Endothelial cell of umbilical vein (primary cell): ENCODE results near the gene PPBP. TPM values are rescaled to one million over a fixed set of nuclear protein-coding genes. Genes with fewer than 3 reads are reported as not detected.

Experiments
- BruUV-seq: library from RNA; stranded (reverse); fragments of 400-500 nt; replicated peaks from 2 replicates; lab custom pipeline; 2021; lab: Mats Ljungman, UMichigan
- CTCF ChIA-PET: fragments of 300-600, 350-600 bp; sonication (Branson Sonifier 250); formaldehyde crosslinking; loops from one replicate; lab custom pipeline; 2021; ENCODE audit warnings: antibody characterized with exemption, inconsistent platforms; lab: Charles Lee
- POLR2A ChIA-PET: fragments of 300-600, 350-600 bp; sonication (Branson Sonifier 250); formaldehyde crosslinking; loops from one replicate; lab custom pipeline; 2021; ENCODE audit warnings: antibody characterized with exemption, inconsistent platforms; lab: Charles Lee
- DNase-seq: peaks from one replicate; pipeline ENCODE4 v3.0.0-alpha.2; 2011; ENCODE audit warnings: low read depth, low spot score
- FAIRE-seq: peaks from 2 replicates; lab custom pipeline; 2011; peaks lifted over from hg19 to GRCh38; lab: Jason Lieb, UNC
- H2AFZ ChIP-seq: 2 replicates; pipeline ENCODE4 v1.6.0; 2012; ENCODE audit warnings: low read depth, low read length, control low read depth, inconsistent platforms
- H3K27ac ChIP-seq: 2 replicates; pipeline ENCODE4 v1.5.1; 2011; ENCODE audit warnings: low read depth, mild to moderate bottlenecking, control low read depth, low read length, moderate library complexity; ENCODE audit not compliant: insufficient read depth
- H3K27me3 ChIP-seq, 2 experiments: 2 replicates each; pipeline versions ENCODE4 v1.6.0 to v1.6.1; 2011; ENCODE audit warnings: low read length in 2 of 2, mixed read lengths in 1 of 2; ENCODE audit not compliant: control insufficient read depth in 2 of 2, insufficient read depth in 2 of 2
- H3K36me3 ChIP-seq, 2 experiments: 2 replicates in 1 of 2; 3 replicates in 1 of 2; pipeline ENCODE4 v1.5.1; 2011; ENCODE audit warnings: low read length in 2 of 2, mild to moderate bottlenecking in 1 of 2, moderate library complexity in 1 of 2; ENCODE audit not compliant: control insufficient read depth in 2 of 2, insufficient read depth in 2 of 2; ENCODE audit errors: extremely low read depth in 1 of 2
- H3K4me1 ChIP-seq: 3 replicates; pipeline ENCODE4 v1.5.1; 2011; ENCODE audit warnings: mild to moderate bottlenecking, low read length; ENCODE audit not compliant: control insufficient read depth, insufficient read depth; ENCODE audit errors: extremely low read depth
- H3K4me2 ChIP-seq: 2 replicates; pipeline ENCODE4 v1.6.1; 2011; ENCODE audit warnings: low read length, control low read depth, mixed read lengths; ENCODE audit not compliant: insufficient read depth
- H3K4me3 ChIP-seq, 3 experiments: fragments of 200-600 bp in 1 of 3; sonication (generic), shearing (Covaris generic) in 1 of 3; replicated peaks in 1 of 3; 2 replicates each; pipeline ENCODE4 v1.5.1; 2011 to 2016; ENCODE audit warnings: control low read depth in 3 of 3, low read length in 3 of 3, mild to moderate bottlenecking in 2 of 3, inconsistent platforms in 1 of 3, low read depth in 1 of 3, moderate library complexity in 1 of 3; ENCODE audit not compliant: insufficient read depth in 1 of 3
- H3K79me2 ChIP-seq: 2 replicates; pipeline ENCODE4 v1.6.0; 2012; ENCODE audit warnings: low read length, inconsistent platforms; ENCODE audit not compliant: control insufficient read depth, insufficient read depth
- H3K9ac ChIP-seq: replicated peaks from 2 replicates; pipeline ENCODE3; 2011; ENCODE audit warnings: low read length, control low read depth; ENCODE audit not compliant: insufficient read depth; ENCODE audit errors: extremely low read depth
- H3K9me1 ChIP-seq: replicated peaks from 3 replicates; pipeline ENCODE4 v1.6.0; 2011; ENCODE audit warnings: mild to moderate bottlenecking, low read length; ENCODE audit not compliant: control insufficient read depth, insufficient read depth; ENCODE audit errors: extremely low read depth
- H3K9me3 ChIP-seq: replicated peaks from 2 replicates; pipeline ENCODE4 v1.5.1; 2012; ENCODE audit warnings: low read length, inconsistent platforms; ENCODE audit not compliant: control insufficient read depth, insufficient read depth
- H4K20me1 ChIP-seq: replicated peaks from 2 replicates; pipeline ENCODE3; 2011; ENCODE audit warnings: mild to moderate bottlenecking, low read length; ENCODE audit not compliant: control insufficient read depth, insufficient read depth; ENCODE audit errors: extremely low read depth
- EZH2 ChIP-seq: IDR thresholded peaks from 2 replicates; pipeline ENCODE4 v1.6.1; 2012; ENCODE audit warnings: borderline replicate concordance, low read depth, mild to moderate bottlenecking, moderate library complexity, low read length, inconsistent platforms; ENCODE audit not compliant: severe bottlenecking
- FOS ChIP-seq: IDR thresholded peaks from 2 replicates; pipeline ENCODE4 v1.6.1; 2011; ENCODE audit warnings: mild to moderate bottlenecking, low read length, moderate library complexity, borderline replicate concordance; ENCODE audit not compliant: insufficient read depth
- GATA2 ChIP-seq: IDR thresholded peaks from 2 replicates; pipeline ENCODE4 v1.7.0; 2011; ENCODE audit warnings: low read depth, mild to moderate bottlenecking, moderate library complexity, mixed read lengths, low read length; ENCODE audit not compliant: insufficient read length, insufficient read depth
- JUN ChIP-seq: IDR thresholded peaks from 2 replicates; pipeline ENCODE4 v1.6.1; 2011; ENCODE audit warnings: borderline replicate concordance, low read depth; ENCODE audit not compliant: insufficient read length, insufficient read depth
- MYC ChIP-seq: IDR thresholded peaks from one replicate; pipeline ENCODE4 v1.6.1; 2011; ENCODE audit warnings: mild to moderate bottlenecking, low read depth, low read length
- POLR2A ChIP-seq: IDR thresholded peaks from 2 replicates; pipeline ENCODE4 v1.6.1; 2012; ENCODE audit warnings: low read depth, mild to moderate bottlenecking, control low read depth, low read length
- POLR2AphosphoS5 ChIP-seq: IDR thresholded peaks from 2 replicates; pipeline ENCODE4 v1.6.1; 2012; ENCODE audit warnings: low read depth, mild to moderate bottlenecking, control low read depth, low read length, moderate library complexity; ENCODE audit not compliant: insufficient read depth
- dilution Hi-C: fragments of 300-500 bp; cut with MboI; formaldehyde crosslinking; loops from one replicate; pipeline ENCODE4 v1.15.0; 2019; ENCODE audit warnings: low sequenced_read_pairs; ENCODE audit not compliant: extremely low pct_ligation_motif_present
- intact Hi-C: fragments of 100-400 bp; cut with micrococcal nuclease; formaldehyde crosslinking; loops from one replicate; pipeline ENCODE4 v1.10.0; 2022
- polyA plus RNA-seq, 4 experiments: library from polyadenylated mRNA; depleted of rRNA in 3 of 4; stranded (reverse) in 3 of 4; unstranded in 1 of 4; fragments of >200 nt; gene quantifications; 2 replicates each; pipeline versions ENCODE4 v1.2.1 to v1.2.3, GENCODE V29; 2011 to 2012; ENCODE audit warnings: missing spikeins in 1 of 4
- total RNA-seq: library from RNA; stranded (reverse); gene quantifications from 2 replicates; pipeline ENCODE4 v1.2.3, GENCODE V29; 2021
- TF ChIP-seq, protein P1 (sequence below), 2 donors: IDR thresholded peaks; 1 replicate in 1 of 2; 2 replicates in 1 of 2; pipeline ENCODE4 v1.5.1; 2011; ENCODE audit warnings: low read length in 2 of 2, mild to moderate bottlenecking in 2 of 2, moderate library complexity in 2 of 2, control low read depth in 1 of 2, inconsistent platforms in 1 of 2, low read depth in 1 of 2; ENCODE audit not compliant: insufficient read depth in 1 of 2; ENCODE audit errors: extremely low read depth in 1 of 2
- TF ChIP-seq, protein P2 (sequence below): IDR thresholded peaks from 2 replicates; pipeline ENCODE4 v1.6.1; 2011; ENCODE audit not compliant: insufficient read depth, insufficient read length

Gene PPBP
- total and polyA plus RNA-seq, 2 donors (not counting 3 experiments of a cell fraction or from before 2014, with no cell fraction given) = not detected

DNA sequence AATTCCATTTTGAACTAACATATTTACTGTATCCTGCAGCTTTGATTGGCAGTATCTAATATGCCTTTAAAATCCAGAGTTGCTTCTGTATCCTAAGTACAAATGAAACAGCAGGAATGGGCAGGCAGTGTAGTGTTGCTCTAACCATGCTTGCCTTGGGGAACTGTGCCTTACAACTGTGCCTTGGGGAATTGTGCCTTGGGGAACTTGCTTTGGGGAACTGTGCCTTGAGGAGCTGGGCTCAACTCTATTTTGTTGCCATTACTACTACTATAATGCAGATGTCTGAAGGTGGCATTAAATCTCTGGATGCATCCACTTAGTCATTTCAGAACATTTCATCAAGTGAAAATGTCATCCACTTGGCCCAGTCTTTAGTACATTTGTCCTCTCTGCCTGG is 43.6 kb upstream of the PPBP start:
- H3K36me3 ChIP-seq = no peaks in the 10 kb centered on the region
- DNase-seq = no peak
- H3K27ac ChIP-seq = no peak overlapping the region
- no peak overlapping the region for H2AFZ ChIP-seq
- dilution Hi-C loops (no loop called here), intact Hi-C loops (no loop called here)
- H3K4me1 ChIP-seq = peaks cover 9% of the 10 kb centered on the region
- H3K27me3 ChIP-seq = no peaks in the 10 kb centered on the region
- H3K9me1 ChIP-seq = no peaks in the 10 kb centered on the region
- TF ChIP-seq POLR2AphosphoS5 (no peak), JUN (no peak), POLR2A (no peak), EZH2 (no peak), GATA2 (no peak), MYC (no peak), FOS (no peak)
- TF ChIP-seq, protein P1, sequence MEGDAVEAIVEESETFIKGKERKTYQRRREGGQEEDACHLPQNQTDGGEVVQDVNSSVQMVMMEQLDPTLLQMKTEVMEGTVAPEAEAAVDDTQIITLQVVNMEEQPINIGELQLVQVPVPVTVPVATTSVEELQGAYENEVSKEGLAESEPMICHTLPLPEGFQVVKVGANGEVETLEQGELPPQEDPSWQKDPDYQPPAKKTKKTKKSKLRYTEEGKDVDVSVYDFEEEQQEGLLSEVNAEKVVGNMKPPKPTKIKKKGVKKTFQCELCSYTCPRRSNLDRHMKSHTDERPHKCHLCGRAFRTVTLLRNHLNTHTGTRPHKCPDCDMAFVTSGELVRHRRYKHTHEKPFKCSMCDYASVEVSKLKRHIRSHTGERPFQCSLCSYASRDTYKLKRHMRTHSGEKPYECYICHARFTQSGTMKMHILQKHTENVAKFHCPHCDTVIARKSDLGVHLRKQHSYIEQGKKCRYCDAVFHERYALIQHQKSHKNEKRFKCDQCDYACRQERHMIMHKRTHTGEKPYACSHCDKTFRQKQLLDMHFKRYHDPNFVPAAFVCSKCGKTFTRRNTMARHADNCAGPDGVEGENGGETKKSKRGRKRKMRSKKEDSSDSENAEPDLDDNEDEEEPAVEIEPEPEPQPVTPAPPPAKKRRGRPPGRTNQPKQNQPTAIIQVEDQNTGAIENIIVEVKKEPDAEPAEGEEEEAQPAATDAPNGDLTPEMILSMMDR (IDR thresholded peaks at IDR 0.05; ENCODE audit: extremely low read depth in 1 of 2, insufficient read depth in 1 of 2, low read depth in 1 of 2, low read length in 2 of 2) = no peak
- TF ChIP-seq, protein P2, sequence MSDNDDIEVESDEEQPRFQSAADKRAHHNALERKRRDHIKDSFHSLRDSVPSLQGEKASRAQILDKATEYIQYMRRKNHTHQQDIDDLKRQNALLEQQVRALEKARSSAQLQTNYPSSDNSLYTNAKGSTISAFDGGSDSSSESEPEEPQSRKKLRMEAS = no peak
- no peak for FAIRE-seq
- no TSS peak for BruUV-seq
- no peak overlapping the region for H3K9ac ChIP-seq
- POLR2A ChIA-PET = no interaction called here
- no peaks in the 10 kb centered on the region for H3K9me3 ChIP-seq
- H3K79me2 ChIP-seq = no peaks in the 10 kb centered on the region
- H3K4me2 ChIP-seq = no peak overlapping the region
- CTCF ChIA-PET = interaction anchor here (0.9 to 1.3 kb wide), 5 partner anchors 25 to 103 kb away, joined by 3 to 4 read pairs (median 3); partner anchors contain the start of gene CXCL2
- no peaks in the 10 kb centered on the region for H4K20me1 ChIP-seq
- no peak overlapping the region for H3K4me3 ChIP-seq
